GM23338 (cell line): ENCODE measurements around the gene BOLA3.

ENCODE experiments used
- CREB1 ChIP-seq: fragments of 250-450 bp; sonication (Bioruptor Pico); IDR thresholded peaks from 2 replicates; pipeline ENCODE4 v1.5.0; 2020; ENCODE audit warnings: low read depth, mild to moderate bottlenecking, moderate library complexity
- EZH2 ChIP-seq: fragments of 200-600 bp; sonication (generic); IDR thresholded peaks from one replicate; pipeline ENCODE4 v1.8.0; 2017; ENCODE audit warnings: antibody characterized with exemption, mild to moderate bottlenecking, low read depth; ENCODE audit not compliant: unreplicated experiment
- EZH2phosphoT487 ChIP-seq: fragments of 200-600 bp; sonication (generic); IDR thresholded peaks from one replicate; pipeline ENCODE4 v1.8.1; 2018; ENCODE audit warnings: antibody characterized with exemption; ENCODE audit not compliant: unreplicated experiment
- JUNB ChIP-seq: IDR thresholded peaks from one replicate; pipeline ENCODE4 v1.6.1; 2016; ENCODE audit warnings: antibody characterized with exemption; ENCODE audit not compliant: unreplicated experiment
- NANOG ChIP-seq: IDR thresholded peaks from 2 replicates; pipeline ENCODE4 v1.6.1; 2016; ENCODE audit warnings: antibody characterized with exemption, borderline replicate concordance
- POLR2AphosphoS5 ChIP-seq: IDR thresholded peaks from 2 replicates; pipeline ENCODE4 v1.6.1; 2016; ENCODE audit warnings: antibody characterized with exemption, low read depth
- REST ChIP-seq: IDR thresholded peaks from one replicate; pipeline ENCODE4 v1.6.1; 2018; ENCODE audit warnings: antibody characterized with exemption; ENCODE audit not compliant: unreplicated experiment
- STAT1 ChIP-seq: IDR thresholded peaks from one replicate; pipeline ENCODE4 v1.6.1; 2016; ENCODE audit warnings: antibody characterized with exemption; ENCODE audit not compliant: unreplicated experiment
- ZNF114 ChIP-seq: fragments of 250-450 bp; sonication (Bioruptor Pico); IDR thresholded peaks from 2 replicates; pipeline ENCODE4 v1.5.0; 2020; ENCODE audit warnings: mild to moderate bottlenecking, moderate library complexity
- ZNF331 ChIP-seq: fragments of 250-450 bp; sonication (Bioruptor Pico); IDR thresholded peaks from 2 replicates; pipeline ENCODE4 v1.5.0; 2020; ENCODE audit warnings: low read depth, mild to moderate bottlenecking, moderate library complexity
- ZNF462 ChIP-seq: fragments of 250-450 bp; sonication (Bioruptor Pico); IDR thresholded peaks from 2 replicates; pipeline ENCODE4 v1.5.0; 2020; ENCODE audit warnings: mild to moderate bottlenecking, moderate library complexity
- TF ChIP-seq, protein P1 (sequence below), 2 experiments: fragments of 200-600 bp in 1 of 2; sonication (generic) in 1 of 2; conservative IDR thresholded peaks; 2 replicates each; pipeline versions ENCODE4 v1.5.1 to v1.6.1; 2016 to 2017; ENCODE audit warnings: antibody characterized with exemption in 2 of 2, low read depth in 2 of 2, mild to moderate bottlenecking in 2 of 2, moderate library complexity in 1 of 2
- TF ChIP-seq, protein P2 (sequence below): IDR thresholded peaks from 2 replicates; pipeline ENCODE4 v1.6.1; 2016; ENCODE audit warnings: antibody characterized with exemption

DNA sequence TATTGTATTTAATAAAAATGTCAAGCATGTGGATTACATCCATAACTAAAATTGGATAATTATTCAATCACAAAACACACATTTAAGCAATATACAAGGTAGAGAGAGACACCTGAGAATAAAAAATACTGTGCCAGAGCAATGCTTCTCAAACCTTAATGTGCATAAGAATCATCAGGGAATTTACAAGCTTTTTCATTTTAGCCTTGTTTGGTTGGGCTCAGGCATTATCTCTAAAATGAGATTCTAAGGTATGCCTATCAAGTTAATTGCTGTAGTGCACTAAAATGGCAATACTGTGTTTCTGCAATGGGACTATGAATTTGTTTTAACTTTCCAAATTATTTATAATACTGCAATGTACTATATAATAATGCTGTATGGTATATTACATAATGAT is 30.0 kb upstream of the BOLA3 start:
- TF ChIP-seq EZH2phosphoT487 (no peak), POLR2AphosphoS5 (no peak), EZH2 (no peak), REST (no peak), NANOG (no peak), JUNB (no peak), ZNF331 (CRISPR knock-in tag) (no peak), CREB1 (CRISPR knock-in tag) (no peak), STAT1 (no peak), ZNF462 (CRISPR knock-in tag) (no peak), ZNF114 (no peak)
- TF ChIP-seq, protein P1, sequence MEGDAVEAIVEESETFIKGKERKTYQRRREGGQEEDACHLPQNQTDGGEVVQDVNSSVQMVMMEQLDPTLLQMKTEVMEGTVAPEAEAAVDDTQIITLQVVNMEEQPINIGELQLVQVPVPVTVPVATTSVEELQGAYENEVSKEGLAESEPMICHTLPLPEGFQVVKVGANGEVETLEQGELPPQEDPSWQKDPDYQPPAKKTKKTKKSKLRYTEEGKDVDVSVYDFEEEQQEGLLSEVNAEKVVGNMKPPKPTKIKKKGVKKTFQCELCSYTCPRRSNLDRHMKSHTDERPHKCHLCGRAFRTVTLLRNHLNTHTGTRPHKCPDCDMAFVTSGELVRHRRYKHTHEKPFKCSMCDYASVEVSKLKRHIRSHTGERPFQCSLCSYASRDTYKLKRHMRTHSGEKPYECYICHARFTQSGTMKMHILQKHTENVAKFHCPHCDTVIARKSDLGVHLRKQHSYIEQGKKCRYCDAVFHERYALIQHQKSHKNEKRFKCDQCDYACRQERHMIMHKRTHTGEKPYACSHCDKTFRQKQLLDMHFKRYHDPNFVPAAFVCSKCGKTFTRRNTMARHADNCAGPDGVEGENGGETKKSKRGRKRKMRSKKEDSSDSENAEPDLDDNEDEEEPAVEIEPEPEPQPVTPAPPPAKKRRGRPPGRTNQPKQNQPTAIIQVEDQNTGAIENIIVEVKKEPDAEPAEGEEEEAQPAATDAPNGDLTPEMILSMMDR (conservative IDR thresholded peaks at IDR 0.05; ENCODE audit: low read depth in 2 of 2) = no peak
- TF ChIP-seq, protein P2, sequence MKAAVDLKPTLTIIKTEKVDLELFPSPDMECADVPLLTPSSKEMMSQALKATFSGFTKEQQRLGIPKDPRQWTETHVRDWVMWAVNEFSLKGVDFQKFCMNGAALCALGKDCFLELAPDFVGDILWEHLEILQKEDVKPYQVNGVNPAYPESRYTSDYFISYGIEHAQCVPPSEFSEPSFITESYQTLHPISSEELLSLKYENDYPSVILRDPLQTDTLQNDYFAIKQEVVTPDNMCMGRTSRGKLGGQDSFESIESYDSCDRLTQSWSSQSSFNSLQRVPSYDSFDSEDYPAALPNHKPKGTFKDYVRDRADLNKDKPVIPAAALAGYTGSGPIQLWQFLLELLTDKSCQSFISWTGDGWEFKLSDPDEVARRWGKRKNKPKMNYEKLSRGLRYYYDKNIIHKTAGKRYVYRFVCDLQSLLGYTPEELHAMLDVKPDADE = no peak
